Body of pancreas (tissue), 4 donors: Measurements from ENCODE around the gene MORN2. TPM values are rescaled to one million over a fixed set of nuclear protein-coding genes. Genes with fewer than 3 reads are reported as not detected.

Experiments
- ATAC-seq: fragments of 150-250 bp; one replicate; pipeline ENCODE4 v1.9.1; 2016
- DNase-seq, 4 donors: peaks; one replicate each; pipeline ENCODE4 v3.0.0-alpha.2; 2019
- H3K27ac ChIP-seq, 4 donors: fragments of 200-600 bp; sonication (generic); 1 replicate in 3 of 4; 2 replicates in 1 of 4; pipeline versions ENCODE4 v1.5.1 to v1.6.1; 2016 to 2019; ENCODE audit warnings: mild to moderate bottlenecking in 1 of 4, mixed read lengths in 1 of 4, moderate library complexity in 1 of 4
- H3K27me3 ChIP-seq, 2 donors: fragments of 200-600 bp; sonication (generic); one replicate each; pipeline ENCODE4 v1.6.0; 2016; ENCODE audit warnings: mild to moderate bottlenecking in 1 of 2
- H3K36me3 ChIP-seq, 2 donors: fragments of 200-600 bp; sonication (generic); replicated peaks in 1 of 2; 2 replicates each; pipeline ENCODE4 v1.5.1; 2016; ENCODE audit warnings: low read depth in 2 of 2; ENCODE audit not compliant: insufficient read depth in 1 of 2
- H3K4me1 ChIP-seq: fragments of 200-600 bp; sonication (generic); one replicate; pipeline ENCODE4 v1.6.0; 2016
- H3K4me3 ChIP-seq, 2 donors: fragments of 200-600 bp; sonication (generic); 1 replicate in 1 of 2; 2 replicates in 1 of 2; pipeline ENCODE4 v1.5.1; 2016 to 2019
- H3K9me3 ChIP-seq, 3 donors: fragments of 200-600 bp; sonication (generic); 1 replicate in 2 of 3; 2 replicates in 1 of 3; pipeline ENCODE4 v1.5.1; 2016
- POLR2A ChIP-seq, 3 donors: fragments of 450-650 bp; IDR thresholded peaks; one replicate each; pipeline ENCODE4 v1.6.1; 2016; ENCODE audit warnings: antibody characterized with exemption in 3 of 3, mild to moderate bottlenecking in 2 of 3
- WGBS, 2 donors: methylation state at CpG; one replicate each; pipeline ENCODE4 v1.1.5; 2017; 5-methylcytosine and 5-hydroxymethylcytosine counted together
- intact Hi-C: fragments of 100-400 bp; cut with DNase I; formaldehyde crosslinking; loops from one replicate; pipeline ENCODE4 v1.15.1; 2023
- total RNA-seq, 2 donors: library from RNA; depleted of rRNA; stranded (reverse); fragments of >200 nt; gene quantifications; one replicate each; pipeline ENCODE4 v1.1.0, GENCODE V29; 2016
- TF ChIP-seq, protein P1 (sequence below), 7 experiments: fragments of 450-650 bp in 4 of 7; fragments of 200-600 bp in 3 of 7; sonication (generic) in 3 of 7; IDR thresholded peaks; one replicate each; pipeline ENCODE4 v1.5.1; 2016 to 2019; ENCODE audit warnings: antibody characterized with exemption in 7 of 7

MORN2 gene
- total RNA-seq, 2 donors from 2014 or later: 3.4 to 15.5 TPM

- intact Hi-C loops: no loop called here
- 100% methylated on average over 1 of the region's 1 CpG for WGBS, 2 donors
These were observed 12.3 kb downstream of the MORN2 start for GRCh38 chr2:38887902-38888554.

GRCh38 chr2:38889045-38889444 is 13.3 kb downstream of the MORN2 start:
- Histone ChIP-seq H3K27ac (no peak overlapping the region), H3K4me3 (no peak overlapping the region), H3K9me3 (no peaks in the 10 kb centered on the region), H3K27me3 (no peaks in the 10 kb centered on the region), H3K36me3 (no peaks in the 10 kb centered on the region), H3K4me1 (no peaks in the 10 kb centered on the region)
- ATAC-seq (no peak), DNase-seq (no peak)
- TF ChIP-seq, protein P1, sequence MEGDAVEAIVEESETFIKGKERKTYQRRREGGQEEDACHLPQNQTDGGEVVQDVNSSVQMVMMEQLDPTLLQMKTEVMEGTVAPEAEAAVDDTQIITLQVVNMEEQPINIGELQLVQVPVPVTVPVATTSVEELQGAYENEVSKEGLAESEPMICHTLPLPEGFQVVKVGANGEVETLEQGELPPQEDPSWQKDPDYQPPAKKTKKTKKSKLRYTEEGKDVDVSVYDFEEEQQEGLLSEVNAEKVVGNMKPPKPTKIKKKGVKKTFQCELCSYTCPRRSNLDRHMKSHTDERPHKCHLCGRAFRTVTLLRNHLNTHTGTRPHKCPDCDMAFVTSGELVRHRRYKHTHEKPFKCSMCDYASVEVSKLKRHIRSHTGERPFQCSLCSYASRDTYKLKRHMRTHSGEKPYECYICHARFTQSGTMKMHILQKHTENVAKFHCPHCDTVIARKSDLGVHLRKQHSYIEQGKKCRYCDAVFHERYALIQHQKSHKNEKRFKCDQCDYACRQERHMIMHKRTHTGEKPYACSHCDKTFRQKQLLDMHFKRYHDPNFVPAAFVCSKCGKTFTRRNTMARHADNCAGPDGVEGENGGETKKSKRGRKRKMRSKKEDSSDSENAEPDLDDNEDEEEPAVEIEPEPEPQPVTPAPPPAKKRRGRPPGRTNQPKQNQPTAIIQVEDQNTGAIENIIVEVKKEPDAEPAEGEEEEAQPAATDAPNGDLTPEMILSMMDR (IDR thresholded peaks at IDR 0.05): no peak
- no peak for TF ChIP-seq POLR2A (IDR thresholded peaks at IDR 0.05)
- intact Hi-C loops: no loop called here

More at GRCh38 chr2:38887902-38888554, 12.3 kb downstream of the MORN2 start:
- Histone ChIP-seq H3K4me1 (no peaks in the 10 kb centered on the region), H3K27me3 (no peaks in the 10 kb centered on the region), H3K4me3 (no peak overlapping the region), H3K36me3 (no peaks in the 10 kb centered on the region), H3K9me3 (no peaks in the 10 kb centered on the region), H3K27ac (no peak overlapping the region)
- DNase-seq (no peak), ATAC-seq (no peak)
- TF ChIP-seq POLR2A (IDR thresholded peaks at IDR 0.05): no peak

DNA sequence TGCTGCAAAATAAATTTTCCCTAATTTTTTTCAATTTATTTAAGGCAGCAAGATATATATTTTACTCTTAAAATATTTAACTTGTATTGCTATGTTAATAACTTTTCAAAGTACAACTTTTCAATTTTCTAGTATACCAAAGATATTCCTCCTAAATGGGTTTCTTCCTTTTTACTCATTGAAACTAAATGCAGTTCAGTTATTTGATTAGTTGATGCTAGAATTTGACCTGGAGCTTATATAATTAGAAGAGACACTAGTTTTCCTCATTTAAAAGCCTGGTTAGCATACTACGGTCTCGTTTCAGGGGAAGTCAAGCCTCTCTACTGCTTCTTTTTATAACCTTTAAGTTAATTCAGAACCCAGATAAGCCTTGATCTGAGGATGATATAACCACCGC is 13.8 kb downstream of the MORN2 start, which contains the start of gene ARHGEF33:
TSS of gene ARHGEF33 (plus strand) at position 301 of the 400 bp plus-strand sequence. CDS start 29,573 bp downstream, outside the sequence.
- intact Hi-C loops: no loop called here
- DNase-seq (no peak), ATAC-seq (no peak)
- Histone ChIP-seq H3K36me3 (no peaks in the 10 kb centered on the region), H3K27ac (no peak within 1 kb of the TSS), H3K4me1 (no peaks in the 10 kb centered on the region), H3K4me3 (no peak within 1 kb of the TSS), H3K27me3 (no peaks in the 10 kb centered on the region), H3K9me3 (no peaks in the 10 kb centered on the region)
- WGBS, 2 donors: 72 to 79% methylated on average over 3 of the region's 3 CpGs
- TF ChIP-seq, protein P1 (IDR thresholded peaks at IDR 0.05): no peak
- TF ChIP-seq POLR2A (IDR thresholded peaks at IDR 0.05): no peak

DNA sequence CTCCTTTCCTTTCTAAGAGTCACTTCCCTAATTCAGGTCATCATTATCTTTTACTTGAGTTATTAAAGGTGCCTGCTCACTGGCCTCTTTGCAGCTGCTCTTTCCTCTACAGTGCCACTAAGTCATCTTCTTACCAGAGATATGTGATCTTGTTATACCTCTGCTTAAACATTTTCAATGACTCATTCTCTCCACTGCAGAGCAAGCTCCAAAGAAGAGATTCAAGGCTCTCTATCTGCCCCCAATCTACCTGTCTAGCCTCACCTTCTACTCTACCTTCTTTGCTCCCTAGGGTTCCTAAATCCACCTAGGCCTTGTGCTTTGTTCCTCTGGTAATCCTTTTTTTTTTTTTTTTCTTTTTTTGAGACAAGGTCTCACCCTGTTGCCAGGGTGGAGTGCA is 17.0 kb downstream of the MORN2 start:
- ATAC-seq (no peak), DNase-seq (no peak)
- Histone ChIP-seq H3K36me3 (no peaks in the 10 kb centered on the region), H3K4me1 (no peaks in the 10 kb centered on the region), H3K9me3 (no peaks in the 10 kb centered on the region), H3K4me3 (no peak overlapping the region), H3K27me3 (no peaks in the 10 kb centered on the region), H3K27ac (no peak overlapping the region)
- TF ChIP-seq, protein P1 (IDR thresholded peaks at IDR 0.05): no peak
- no peak for TF ChIP-seq POLR2A (IDR thresholded peaks at IDR 0.05)
- intact Hi-C loops: no loop called here

DNA sequence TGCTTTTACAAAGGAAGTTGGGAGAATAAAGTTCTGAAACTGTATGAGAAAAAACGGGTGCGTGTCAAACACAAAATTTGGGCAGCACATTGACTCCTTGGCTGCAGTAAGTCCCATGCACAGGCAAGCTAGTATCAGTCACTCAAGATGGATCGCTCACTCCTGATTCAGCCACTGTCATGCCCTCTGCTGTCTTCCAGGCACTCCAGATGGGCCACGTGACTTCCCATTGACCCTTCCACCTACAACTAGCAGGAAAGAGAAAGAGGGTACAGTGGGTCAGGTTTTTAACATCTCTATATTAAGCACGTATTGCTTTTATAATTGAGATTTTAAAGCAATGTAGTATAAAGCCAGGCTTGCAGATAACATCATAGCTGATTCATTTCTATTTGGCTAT is 22.5 kb downstream of the MORN2 start:
- DNase-seq (no peak), ATAC-seq (no peak)
- intact Hi-C loops: no loop called here
- Histone ChIP-seq H3K27me3 (no peaks in the 10 kb centered on the region), H3K27ac (no peak overlapping the region), H3K36me3 (no peaks in the 10 kb centered on the region), H3K4me3 (no peak overlapping the region), H3K4me1 (no peaks in the 10 kb centered on the region), H3K9me3 (no peaks in the 10 kb centered on the region)
- TF ChIP-seq POLR2A (IDR thresholded peaks at IDR 0.05): no peak
- TF ChIP-seq, protein P1 (IDR thresholded peaks at IDR 0.05): no peak
- 85 to 88% methylated on average over 5 of the region's 5 CpGs for WGBS, 2 donors
